Subcutaneous abdominal adipose tissue (tissue), 5 donors: ENCODE results near the gene GMFB.
A peak's percentile ranks its signal among the peaks of the same experiment; 100 is the strongest.

ENCODE experiments used
- H3K27ac ChIP-seq: one replicate; pipeline ENCODE4 v1.7.0; 2013; ENCODE audit warnings: low read depth, mild to moderate bottlenecking, inconsistent platforms, low read length, moderate library complexity
- H3K27me3 ChIP-seq, 5 donors: one replicate each; pipeline ENCODE4 v1.7.0; 2013; ENCODE audit warnings: low read length in 5 of 5, inconsistent platforms in 1 of 5; ENCODE audit not compliant: control insufficient read depth in 5 of 5, insufficient read depth in 4 of 5
- H3K36me3 ChIP-seq, 5 donors: one replicate each; pipeline ENCODE4 v1.7.0; 2013; ENCODE audit warnings: low read length in 5 of 5; ENCODE audit not compliant: control insufficient read depth in 5 of 5, insufficient read depth in 5 of 5
- H3K4me1 ChIP-seq, 5 donors: one replicate each; pipeline ENCODE4 v1.7.0; 2013; ENCODE audit warnings: low read length in 5 of 5, mild to moderate bottlenecking in 3 of 5, moderate library complexity in 1 of 5; ENCODE audit not compliant: control insufficient read depth in 5 of 5, insufficient read depth in 5 of 5
- H3K4me3 ChIP-seq, 5 donors: one replicate each; pipeline ENCODE4 v1.7.0; 2013; ENCODE audit warnings: low read length in 5 of 5, low read depth in 1 of 5
- H3K9ac ChIP-seq, 5 donors: one replicate each; pipeline ENCODE4 v1.7.0; 2013; ENCODE audit warnings: low read length in 5 of 5, mild to moderate bottlenecking in 4 of 5, moderate library complexity in 3 of 5
- H3K9me3 ChIP-seq, 5 donors: one replicate each; pipeline ENCODE4 v1.7.0; 2013; ENCODE audit warnings: low read length in 5 of 5; ENCODE audit not compliant: control insufficient read depth in 5 of 5
- donor health status: healthy.
- donor health status: healthy.
- donor health status: healthy.
- donor health status: healthy.
- donor health status: healthy.

GMFB gene

DNA sequence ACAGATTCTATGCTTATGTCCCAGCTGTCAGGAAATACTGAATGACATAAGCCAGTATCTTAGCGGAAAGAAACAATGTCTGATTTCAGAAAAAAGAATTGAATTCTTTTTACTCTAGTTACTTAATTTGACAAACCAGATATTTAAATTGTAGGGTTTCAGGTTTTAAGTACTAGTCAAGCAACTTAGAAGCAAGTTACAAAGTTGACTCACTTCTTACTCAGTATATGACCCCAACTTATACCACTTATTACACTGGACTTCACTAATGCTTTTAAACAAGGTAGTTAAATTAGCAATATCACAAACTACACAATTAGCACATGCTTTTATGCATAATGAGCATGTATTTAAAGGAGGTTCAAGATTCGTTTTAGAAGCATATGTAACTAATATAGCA, 7.1 kb downstream of the GMFB start:
- H3K27ac ChIP-seq = no peak overlapping the region
- no peaks in the 10 kb centered on the region for H3K27me3 ChIP-seq
- peaks cover 16 to 45% (median 19%) of the 10 kb centered on the region in 5 donors for H3K36me3 ChIP-seq
- no peak overlapping the region for H3K9ac ChIP-seq
- peaks cover 1 to 23% (median 8%) of the 10 kb centered on the region in 5 donors for H3K4me1 ChIP-seq
- H3K4me3 ChIP-seq = no peak overlapping the region
- H3K9me3 ChIP-seq = no peaks in the 10 kb centered on the region

DNA sequence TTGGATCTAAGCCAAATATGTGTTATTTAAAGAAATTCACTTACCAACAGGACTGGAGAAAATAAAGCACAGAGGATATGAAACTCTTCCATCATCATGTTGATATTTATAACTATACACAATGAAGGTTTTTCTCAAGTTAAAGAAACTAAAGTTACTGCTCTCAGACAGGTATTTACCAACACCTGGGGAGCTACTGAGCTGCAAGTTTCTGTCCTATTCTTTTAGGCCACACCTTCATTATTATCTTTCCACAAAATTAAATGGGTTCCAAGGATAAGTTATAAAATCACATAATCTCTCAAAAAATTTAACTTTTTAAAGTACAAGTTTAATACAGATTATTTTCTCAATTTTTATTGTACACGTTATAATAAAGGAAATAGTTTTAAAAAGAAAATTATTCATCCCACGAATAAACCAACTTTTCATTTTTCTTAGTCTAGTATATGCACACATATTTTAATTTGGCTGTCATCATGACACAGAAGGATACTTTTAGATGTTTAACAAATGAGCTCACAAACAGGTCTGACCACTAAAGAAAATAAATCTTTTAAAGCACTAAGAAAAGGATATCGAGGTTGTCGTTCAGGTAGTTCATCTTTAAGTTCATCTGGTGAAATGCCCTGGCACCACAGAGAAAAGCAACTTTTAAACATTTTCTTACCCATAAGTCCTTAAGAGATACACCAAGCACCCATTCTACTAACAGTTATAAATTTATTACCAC, 7.8 kb downstream of the GMFB start:
- H3K27me3 ChIP-seq = no peaks in the 10 kb centered on the region
- H3K9ac ChIP-seq = no peak overlapping the region
- no peak overlapping the region for H3K27ac ChIP-seq
- peaks cover 0 to 19% (median 5%) of the 10 kb centered on the region in 5 donors for H3K4me1 ChIP-seq
- no peak overlapping the region for H3K4me3 ChIP-seq
- peaks cover 16 to 46% (median 19%) of the 10 kb centered on the region in 5 donors for H3K36me3 ChIP-seq
- H3K9me3 ChIP-seq = no peaks in the 10 kb centered on the region

DNA sequence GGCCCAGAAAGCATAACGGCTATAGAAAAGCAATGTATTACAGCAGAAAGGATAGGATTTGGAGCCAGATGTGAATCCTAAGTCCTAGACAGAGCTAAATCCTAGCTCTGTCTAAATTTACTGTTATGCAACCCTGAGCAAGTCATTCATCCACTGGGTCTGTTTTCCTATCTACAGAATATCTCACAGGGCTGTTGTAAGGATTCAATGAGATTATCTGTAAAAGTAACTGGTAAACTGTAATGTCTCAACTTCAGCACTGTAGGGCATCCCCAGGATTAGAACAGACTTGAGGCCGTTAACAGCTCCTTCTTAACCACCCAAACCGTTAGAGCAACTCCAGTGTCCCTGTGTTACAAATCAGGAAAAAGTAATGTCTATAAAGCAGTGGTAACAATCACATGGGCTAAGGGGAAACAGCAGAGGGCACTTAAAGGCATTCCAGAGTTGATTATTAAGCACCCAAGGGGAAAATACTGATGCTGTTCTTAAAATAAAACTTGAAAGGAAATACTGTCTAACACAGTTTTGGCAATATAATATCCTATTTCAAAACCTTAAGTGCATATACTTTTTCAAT, 10.1 kb downstream of the GMFB start:
- Histone ChIP-seq H3K4me1 (peaks cover 0 to 24% (median 7%) of the 10 kb centered on the region in 5 donors), H3K9me3 (no peaks in the 10 kb centered on the region), H3K27me3 (no peaks in the 10 kb centered on the region), H3K9ac (peak overlapping the region in 1 of 5 donors; percentile 32), H3K27ac (no peak overlapping the region), H3K4me3 (no peak overlapping the region), H3K36me3 (peaks cover 16 to 46% (median 22%) of the 10 kb centered on the region in 5 donors)

GRCh38 chr14:54475911-54476310, 12.9 kb downstream of the GMFB start:
- Histone ChIP-seq H3K27ac (no peak overlapping the region), H3K36me3 (peaks cover 12 to 32% (median 21%) of the 10 kb centered on the region in 5 donors)

GRCh38 chr14:54475187-54475899, 13.4 kb downstream of the GMFB start:
- Histone ChIP-seq H3K9me3 (no peaks in the 10 kb centered on the region), H3K4me3 (no peak overlapping the region), H3K36me3 (peaks cover 14 to 36% (median 26%) of the 10 kb centered on the region in 5 donors), H3K4me1 (peaks cover 0 to 26% (median 7%) of the 10 kb centered on the region in 5 donors), H3K27me3 (no peaks in the 10 kb centered on the region), H3K27ac (peak overlapping the region; percentile 15), H3K9ac (no peak overlapping the region)

More at GRCh38 chr14:54475911-54476310, 12.9 kb downstream of the GMFB start:
- Histone ChIP-seq H3K9me3 (no peaks in the 10 kb centered on the region), H3K27me3 (no peaks in the 10 kb centered on the region), H3K4me3 (no peak overlapping the region), H3K9ac (no peak overlapping the region), H3K4me1 (peaks cover 0 to 26% (median 7%) of the 10 kb centered on the region in 5 donors)

GRCh38 chr14:54474232-54474793, 14.5 kb downstream of the GMFB start:
- H3K4me1 ChIP-seq = peaks cover 0 to 26% (median 7%) of the 10 kb centered on the region in 5 donors
- H3K4me3 ChIP-seq = no peak overlapping the region
- H3K9ac ChIP-seq = no peak overlapping the region
- H3K9me3 ChIP-seq = no peaks in the 10 kb centered on the region
- H3K27me3 ChIP-seq = no peaks in the 10 kb centered on the region
- peaks cover 14 to 32% (median 24%) of the 10 kb centered on the region in 5 donors for H3K36me3 ChIP-seq
- H3K27ac ChIP-seq = no peak overlapping the region

GRCh38 chr14:54472315-54472714, 16.5 kb downstream of the GMFB start:
- Histone ChIP-seq H3K9ac (no peak overlapping the region), H3K4me1 (peaks cover 0 to 18% (median 3%) of the 10 kb centered on the region in 5 donors), H3K27ac (no peak overlapping the region), H3K4me3 (no peak overlapping the region), H3K9me3 (peaks cover 3 to 7% (median 4%) of the 10 kb centered on the region in 5 donors), H3K27me3 (no peaks in the 10 kb centered on the region), H3K36me3 (peaks cover 8 to 29% (median 11%) of the 10 kb centered on the region in 5 donors)

GRCh38 chr14:54471641-54472040, 17.1 kb downstream of the GMFB start:
- Histone ChIP-seq H3K36me3 (peaks cover 3 to 29% (median 11%) of the 10 kb centered on the region in 5 donors), H3K9me3 (peaks cover 4 to 8% (median 6%) of the 10 kb centered on the region in 5 donors), H3K4me1 (peaks cover 0 to 18% (median 3%) of the 10 kb centered on the region in 5 donors), H3K27me3 (no peaks in the 10 kb centered on the region), H3K4me3 (no peak overlapping the region), H3K9ac (no peak overlapping the region), H3K27ac (no peak overlapping the region)

DNA sequence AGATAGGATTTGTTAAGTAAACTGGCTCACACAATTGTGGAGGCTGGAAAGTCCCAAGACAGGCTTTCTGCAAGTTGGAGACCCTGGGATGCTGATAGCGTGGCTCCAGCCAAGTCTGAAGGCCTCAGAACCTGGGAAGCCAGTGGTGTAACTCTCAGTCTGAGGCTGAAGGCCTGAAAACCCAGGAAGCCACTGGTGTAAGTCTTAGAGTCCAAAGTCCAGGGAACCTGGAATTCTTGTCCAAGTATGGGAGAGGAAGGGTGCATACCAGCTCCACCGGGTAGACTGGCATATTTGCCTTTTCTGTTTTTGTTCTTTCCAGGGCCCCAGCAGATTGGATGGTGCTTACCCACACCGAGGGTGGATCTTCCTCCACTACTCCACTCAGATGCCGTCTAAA, 18.1 kb downstream of the GMFB start:
- no peak overlapping the region for H3K9ac ChIP-seq

More for the DNA sequence above, 18.1 kb downstream of the GMFB start:
- Histone ChIP-seq H3K27ac (no peak overlapping the region), H3K4me1 (peaks cover 0 to 14% (median 2%) of the 10 kb centered on the region in 5 donors), H3K36me3 (peaks cover 2 to 29% (median 11%) of the 10 kb centered on the region in 5 donors), H3K27me3 (no peaks in the 10 kb centered on the region), H3K9me3 (peaks cover 4 to 8% (median 6%) of the 10 kb centered on the region in 5 donors), H3K4me3 (no peak overlapping the region)
